Panc1 (cell line): ENCODE data around the gene ANKK1. TPM values are rescaled to one million over a fixed set of nuclear protein-coding genes. Genes with fewer than 3 reads are reported as not detected.

Experiments
- ATAC-seq: fragments of 200-7000 bp; cut with Tn5 transposase; 2 replicates; pipeline ENCODE4 v1.9.1; 2020; ENCODE audit warnings: mild to moderate bottlenecking, moderate library complexity
- BruUV-seq: library from RNA; stranded (reverse); fragments of 400-500 nt; replicated peaks from 2 replicates; lab custom pipeline; 2021; lab: Mats Ljungman, UMichigan
- CTCF ChIA-PET: fragments of 300-600 bp; sonication (Branson Sonifier 250); formaldehyde crosslinking; loops from one replicate; lab custom pipeline; 2022; ENCODE audit warnings: antibody characterized with exemption; lab: Charles Lee
- POLR2A ChIA-PET: fragments of 300-600 bp; sonication (Branson Sonifier 250); formaldehyde crosslinking; loops from one replicate; lab custom pipeline; 2022; ENCODE audit warnings: antibody characterized with exemption; lab: Charles Lee
- DNase-seq: peaks from one replicate; pipeline ENCODE4 v3.0.0-alpha.2; 2010; ENCODE audit warnings: low read depth, low spot score
- H3K27ac ChIP-seq: 2 replicates; pipeline ENCODE4 v1.5.1; 2011; ENCODE audit warnings: mild to moderate bottlenecking, low read length, inconsistent platforms
- H3K27me3 ChIP-seq: fragments of 200-500 bp; sonication (Bioruptor generic); 2 replicates; pipeline ENCODE4 v1.6.0; 2014; ENCODE audit warnings: low read length, inconsistent platforms; ENCODE audit not compliant: control insufficient read depth, insufficient read depth
- H3K36me3 ChIP-seq: fragments of 200-500 bp; sonication (Bioruptor generic); 2 replicates; pipeline ENCODE4 v1.5.1; 2014; ENCODE audit warnings: inconsistent platforms, mild to moderate bottlenecking, low read length, moderate library complexity; ENCODE audit not compliant: control insufficient read depth, insufficient read depth
- H3K4me1 ChIP-seq: 2 replicates; pipeline ENCODE4 v1.5.1; 2011; ENCODE audit warnings: inconsistent platforms, mild to moderate bottlenecking, low read length, moderate library complexity; ENCODE audit not compliant: control insufficient read depth, insufficient read depth
- H3K4me3 ChIP-seq, 2 experiments: 2 replicates each; pipeline ENCODE4 v1.5.1; 2011 to 2012; ENCODE audit warnings: low read depth in 2 of 2, low read length in 2 of 2, mild to moderate bottlenecking in 2 of 2, inconsistent platforms in 1 of 2, moderate library complexity in 1 of 2
- H3K9me3 ChIP-seq: fragments of 200-500 bp; sonication (Bioruptor generic); 2 replicates; pipeline ENCODE4 v1.5.1; 2014; ENCODE audit warnings: low read depth, mild to moderate bottlenecking, inconsistent platforms, low read length, moderate library complexity; ENCODE audit not compliant: control insufficient read depth, insufficient read depth
- CTCF ChIP-seq: fragments of 450-650 bp; IDR thresholded peaks from 2 replicates; pipeline ENCODE4 v1.5.1; 2017; ENCODE audit warnings: mild to moderate bottlenecking
- POLR2AphosphoS5 ChIP-seq: IDR thresholded peaks from 2 replicates; pipeline ENCODE4 v1.6.1; 2012; ENCODE audit warnings: mild to moderate bottlenecking, low read depth, low read length, moderate library complexity
- REST ChIP-seq, 2 experiments: IDR thresholded peaks; 2 replicates each; pipeline ENCODE4 v1.6.1; 2011 to 2012; ENCODE audit warnings: low read depth in 2 of 2, control low read depth in 1 of 2, low read length in 1 of 2, mild to moderate bottlenecking in 1 of 2, moderate library complexity in 1 of 2; ENCODE audit not compliant: insufficient read depth in 1 of 2
- SIN3A ChIP-seq: IDR thresholded peaks from 2 replicates; pipeline ENCODE4 v1.6.1; 2012; ENCODE audit warnings: low read depth, mild to moderate bottlenecking, low read length, moderate library complexity, borderline replicate concordance; ENCODE audit not compliant: insufficient read depth
- TCF7L2 ChIP-seq: IDR thresholded peaks from 2 replicates; pipeline ENCODE4 v1.6.1; 2011; ENCODE audit warnings: mild to moderate bottlenecking, low read depth, low read length, inconsistent platforms
- in situ Hi-C: cut with HindIII; loops from 2 replicates; pipeline ENCODE4 v1.10.0; 2016; ENCODE audit warnings: low sequenced_read_pairs, low pct_unique_long_range_greater_than_20kb
- intact Hi-C: fragments of 100-400 bp; cut with micrococcal nuclease; formaldehyde crosslinking; loops from one replicate; pipeline ENCODE4 v1.10.0; 2022; ENCODE audit not compliant: unreplicated experiment
- total RNA-seq: library from RNA; stranded (reverse); gene quantifications from one replicate; pipeline ENCODE4 v1.2.1, GENCODE V29; 2021; ENCODE audit not compliant: unreplicated experiment

Gene ANKK1
- total RNA-seq, 1 experiment from 2014 or later: 0.08 TPM

- H3K9me3 ChIP-seq: no peaks in the 10 kb centered on the region
- BruUV-seq: no TSS peak
- no peaks in the 10 kb centered on the region for H3K36me3 ChIP-seq
- intact Hi-C loops (no loop called here), in situ Hi-C loops (no loop called here)
- CTCF ChIA-PET: no interaction called here
- TF ChIP-seq SIN3A: no peak
- H3K4me1 ChIP-seq: no peaks in the 10 kb centered on the region
- no peak overlapping the region for H3K27ac ChIP-seq
- no peaks in the 10 kb centered on the region; the same call in 1 of the 2 replicates for H3K27me3 ChIP-seq
- POLR2A ChIA-PET: no interaction called here
- no peak overlapping the region for H3K4me3 ChIP-seq
- ATAC-seq: no peak
- DNase-seq: no peak
Measured at GRCh38 chr11:113436672-113437252, 49.2 kb downstream of the ANKK1 start.

GRCh38 chr11:113440816-113441215 lies 53.2 kb downstream of the ANKK1 start:
- in situ Hi-C loops (no loop called here), intact Hi-C loops (no loop called here)
- DNase-seq (no peak), ATAC-seq (no peak)
- ChIA-PET CTCF (no interaction called here), POLR2A (no interaction called here)
- BruUV-seq: no TSS peak
- TF ChIP-seq POLR2AphosphoS5: no peak
- TF ChIP-seq TCF7L2: no peak
- TF ChIP-seq SIN3A: no peak
- TF ChIP-seq REST (IDR thresholded peaks at IDR 0.05; ENCODE audit: insufficient read depth in 1 of 2, low read depth in 2 of 2, low read length in 1 of 2): no peak
- TF ChIP-seq CTCF: no peak
- no peaks in the 10 kb centered on the region for H3K9me3 ChIP-seq
- H3K27me3 ChIP-seq: peaks cover 2% of the 10 kb centered on the region; the same call in 1 of the 2 replicates
- H3K27ac ChIP-seq: no peak overlapping the region
- no peaks in the 10 kb centered on the region; the same call in 1 of the 2 replicates for H3K4me1 ChIP-seq
- no peaks in the 10 kb centered on the region for H3K36me3 ChIP-seq
- no peak overlapping the region for H3K4me3 ChIP-seq

GRCh38 chr11:113444502-113445123 lies 57.0 kb downstream of the ANKK1 start:
- Histone ChIP-seq H3K36me3 (no peaks in the 10 kb centered on the region), H3K27ac (no peak overlapping the region), H3K4me1 (peaks cover 15% of the 10 kb centered on the region), H3K4me3 (no peak overlapping the region), H3K27me3 (peaks cover 2% of the 10 kb centered on the region; the same call in 1 of the 2 replicates), H3K9me3 (no peaks in the 10 kb centered on the region)
- POLR2A ChIA-PET: no interaction called here
- no peak for TF ChIP-seq CTCF
- no peak for TF ChIP-seq REST (IDR thresholded peaks at IDR 0.05; ENCODE audit: insufficient read depth in 1 of 2, low read depth in 2 of 2, low read length in 1 of 2)
- TF ChIP-seq TCF7L2: no peak
- no peak for TF ChIP-seq POLR2AphosphoS5
- TF ChIP-seq SIN3A: no peak
- intact Hi-C loops (no loop called here), in situ Hi-C loops (no loop called here)
- ATAC-seq: no peak
- DNase-seq: no peak
- CTCF ChIA-PET: no interaction called here
- BruUV-seq: no TSS peak
